A673 (cell line): Measurements from ENCODE around the gene ADRM1. TPM values are rescaled to one million over a fixed set of nuclear protein-coding genes. Genes with fewer than 3 reads are reported as not detected.

Source experiments
- BruUV-seq: library from RNA; stranded (reverse); fragments of 400-500 nt; replicated peaks from 2 replicates; lab custom pipeline; 2021; lab: Mats Ljungman, UMichigan
- CTCF ChIA-PET: fragments of 300-600 bp; sonication (Branson Sonifier 250); formaldehyde crosslinking; loops from one replicate; lab custom pipeline; 2022; ENCODE audit warnings: antibody characterized with exemption; lab: Charles Lee
- POLR2A ChIA-PET: fragments of 300-600 bp; sonication (Branson Sonifier 250); formaldehyde crosslinking; loops from one replicate; lab custom pipeline; 2022; ENCODE audit warnings: antibody characterized with exemption; ENCODE audit not compliant: low non-redundant PET; lab: Charles Lee
- DNase-seq: peaks from one replicate; pipeline ENCODE4 v3.0.0-alpha.2; 2015; ENCODE audit warnings: low spot score
- H3K27ac ChIP-seq: fragments of 200-600 bp; sonication (generic); 2 replicates; pipeline ENCODE4 v1.5.1; 2016; ENCODE audit warnings: mixed run types, low read depth, mild to moderate bottlenecking, mixed read lengths, antibody characterized with exemption, low read length; ENCODE audit not compliant: poor library complexity, severe bottlenecking
- H3K27me3 ChIP-seq: fragments of 200-600 bp; sonication (generic); replicated peaks from 2 replicates; pipeline ENCODE4 v1.6.1; 2017; ENCODE audit warnings: mixed run types, low read depth, mild to moderate bottlenecking, mixed read lengths, antibody characterized with exemption, low read length; ENCODE audit not compliant: insufficient read depth, poor library complexity
- H3K36me3 ChIP-seq: fragments of 200-600 bp; sonication (generic); 2 replicates; pipeline ENCODE4 v1.6.1; 2016; ENCODE audit warnings: mixed run types, mild to moderate bottlenecking, mixed read lengths, antibody characterized with exemption, low read length; ENCODE audit not compliant: insufficient read depth, poor library complexity, severe bottlenecking
- H3K4me1 ChIP-seq: fragments of 200-600 bp; sonication (generic); 2 replicates; pipeline ENCODE4 v1.6.1; 2017; ENCODE audit warnings: mixed run types, mild to moderate bottlenecking, mixed read lengths, antibody characterized with exemption, low read length; ENCODE audit not compliant: insufficient read depth, poor library complexity, severe bottlenecking
- H3K4me3 ChIP-seq: fragments of 200-600 bp; sonication (generic); 2 replicates; pipeline ENCODE4 v1.5.1; 2016; ENCODE audit warnings: low read depth, mixed run types, mild to moderate bottlenecking, mixed read lengths, low read length; ENCODE audit not compliant: poor library complexity, severe bottlenecking
- H3K9me3 ChIP-seq: fragments of 200-600 bp; sonication (generic); 2 replicates; pipeline ENCODE4 v1.6.1; 2016; ENCODE audit warnings: mixed run types, low read depth, mild to moderate bottlenecking, mixed read lengths, antibody characterized with exemption, low read length; ENCODE audit not compliant: poor library complexity, severe bottlenecking
- CTCF ChIP-seq: fragments of 300-800, 200-600 bp; sonication (generic); conservative IDR thresholded peaks from 2 replicates; pipeline ENCODE4 v1.5.1; 2017; ENCODE audit warnings: low read depth, mild to moderate bottlenecking, antibody characterized with exemption, low read length, moderate library complexity, mixed read lengths
- EZH2 ChIP-seq: fragments of 200-600 bp; sonication (generic); IDR thresholded peaks from 2 replicates; pipeline ENCODE4 v1.6.1; 2017; ENCODE audit warnings: borderline replicate concordance, low read depth, mild to moderate bottlenecking, mixed read lengths, antibody characterized with exemption, low read length; ENCODE audit not compliant: poor library complexity, severe bottlenecking
- intact Hi-C: fragments of 100-400 bp; cut with micrococcal nuclease; formaldehyde crosslinking; loops from one replicate; pipeline ENCODE4 v1.10.0; 2022; ENCODE audit not compliant: unreplicated experiment
- total RNA-seq: library from RNA; stranded (reverse); gene quantifications from 2 replicates; pipeline ENCODE4 v1.2.3, GENCODE V29; 2021

Gene ADRM1
- total RNA-seq, 1 experiment from 2014 or later: 252 TPM

- ChIA-PET CTCF (no interaction called here), POLR2A (interaction anchor here (0.6 kb wide), 1 partner anchor 15 kb away, joined by 3 read pairs; no protein-coding TSS in a partner anchor)
- no peak for TF ChIP-seq EZH2
- TF ChIP-seq CTCF: no peak
- DNase-seq: no peak
- Histone ChIP-seq H3K4me3 (no peak overlapping the region), H3K36me3 (no peaks in the 10 kb centered on the region), H3K27ac (no peak overlapping the region), H3K27me3 (no peaks in the 10 kb centered on the region), H3K9me3 (no peaks in the 10 kb centered on the region), H3K4me1 (no peaks in the 10 kb centered on the region)
- no TSS peak for BruUV-seq
- intact Hi-C loops: no loop called here
Measured at GRCh38 chr20:62317167-62317655, 14.4 kb downstream of the ADRM1 start.

DNA sequence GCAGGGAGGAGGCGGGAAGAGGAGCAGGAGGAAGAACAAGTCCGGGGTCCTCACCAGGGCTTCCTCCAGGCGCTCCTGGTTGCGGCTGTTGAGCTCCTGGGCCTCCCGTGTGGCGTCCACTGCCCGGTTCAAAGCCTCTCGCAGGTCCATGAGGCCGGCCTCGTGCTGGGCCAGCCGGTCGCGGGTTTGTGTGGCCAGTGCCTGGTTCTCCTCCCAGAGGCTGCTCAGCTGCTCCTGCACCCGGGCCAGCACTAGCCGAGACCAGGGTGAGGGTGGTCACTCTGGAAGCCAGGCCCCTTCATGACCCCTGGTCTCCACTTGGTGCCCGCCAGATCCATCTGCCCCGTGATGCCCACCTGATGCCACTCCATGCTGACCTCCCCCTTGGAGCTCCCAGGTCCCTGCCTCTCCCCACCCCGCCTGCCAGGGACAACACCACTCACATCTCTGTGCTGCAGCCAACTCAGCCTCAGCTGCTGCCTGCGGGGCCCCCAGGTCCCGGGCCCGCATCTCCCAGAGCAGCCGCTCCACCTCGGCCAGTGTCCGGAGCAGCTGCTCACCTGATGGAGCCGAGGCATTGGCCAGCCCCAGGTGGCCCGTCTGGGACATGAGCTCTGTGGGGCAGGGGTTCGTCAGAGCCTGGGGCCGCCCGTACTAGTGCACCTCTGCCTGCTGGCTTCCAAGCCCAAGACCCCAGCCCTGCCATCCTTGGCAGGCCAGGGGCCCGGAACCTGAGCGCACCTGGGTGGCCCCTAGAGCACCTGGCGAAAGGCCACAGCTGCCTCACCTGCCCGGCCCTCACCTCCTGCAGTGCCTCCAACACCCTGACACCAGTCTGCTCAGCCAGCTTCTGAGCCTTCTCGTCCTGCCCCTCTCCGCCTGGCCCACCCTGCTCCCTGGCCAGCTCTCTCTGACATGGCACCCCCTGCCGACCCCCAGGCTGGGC is 15.9 kb downstream of the ADRM1 start:
- H3K36me3 ChIP-seq: no peaks in the 10 kb centered on the region
- DNase-seq: no peak
- TF ChIP-seq EZH2 (no peak), CTCF (no peak)
- no TSS peak for BruUV-seq
- H3K27ac ChIP-seq: no peak overlapping the region
- CTCF ChIA-PET: no interaction called here
- no peaks in the 10 kb centered on the region for H3K4me1 ChIP-seq
- H3K27me3 ChIP-seq: no peaks in the 10 kb centered on the region
- intact Hi-C loops: no loop called here
- no peaks in the 10 kb centered on the region for H3K9me3 ChIP-seq
- no peak overlapping the region for H3K4me3 ChIP-seq
- POLR2A ChIA-PET: no interaction called here

DNA sequence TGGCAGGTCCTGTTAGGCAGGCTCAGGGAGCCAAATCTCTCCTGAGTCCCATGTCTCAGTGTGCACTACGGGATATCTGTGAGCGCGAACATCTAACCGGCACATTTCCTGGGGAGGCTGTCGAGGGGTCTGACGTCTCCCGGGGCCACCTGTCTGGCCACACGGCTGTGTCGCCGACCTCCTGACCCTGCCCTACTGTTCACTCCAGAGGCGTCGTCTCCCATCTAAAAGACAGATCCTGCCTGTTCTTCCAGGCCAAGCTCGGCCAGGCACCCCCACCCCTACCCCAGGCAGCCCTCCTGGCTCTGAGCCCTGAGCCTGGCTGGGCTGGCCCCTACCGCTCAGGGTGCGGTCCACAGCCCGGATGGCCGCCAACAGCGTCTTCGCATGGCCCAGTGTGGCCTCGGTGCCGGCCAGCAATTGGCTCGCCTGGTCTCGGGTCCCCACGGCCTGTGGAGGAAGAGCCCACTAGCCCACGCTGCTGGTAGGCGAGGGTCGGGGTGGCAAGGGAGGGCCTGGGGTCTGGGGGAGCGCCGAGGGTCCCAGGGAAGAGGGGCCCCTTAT is 16.6 kb downstream of the ADRM1 start:
- Histone ChIP-seq H3K9me3 (no peaks in the 10 kb centered on the region), H3K4me3 (no peak overlapping the region), H3K36me3 (no peaks in the 10 kb centered on the region), H3K27ac (no peak overlapping the region), H3K4me1 (no peaks in the 10 kb centered on the region), H3K27me3 (no peaks in the 10 kb centered on the region)
- TF ChIP-seq EZH2 (no peak), CTCF (no peak)
- no TSS peak for BruUV-seq
- DNase-seq: no peak
- intact Hi-C loops: no loop called here
- CTCF ChIA-PET: no interaction called here
- POLR2A ChIA-PET: no interaction called here
